Loucy (cell line): Measurements from ENCODE around the gene MMP11.

Source experiments
- EZH2phosphoT487 ChIP-seq: fragments of 200-600 bp; IDR thresholded peaks from 2 replicates; pipeline ENCODE4 v1.6.1; 2018; ENCODE audit warnings: antibody characterized with exemption, mild to moderate bottlenecking, moderate library complexity, borderline replicate concordance
- TF ChIP-seq, protein P1 (sequence below): fragments of 200-600 bp; sonication (generic); conservative IDR thresholded peaks from 2 replicates; pipeline ENCODE4 v1.5.1; 2014; ENCODE audit warnings: mild to moderate bottlenecking, antibody characterized with exemption, low read length

DNA sequence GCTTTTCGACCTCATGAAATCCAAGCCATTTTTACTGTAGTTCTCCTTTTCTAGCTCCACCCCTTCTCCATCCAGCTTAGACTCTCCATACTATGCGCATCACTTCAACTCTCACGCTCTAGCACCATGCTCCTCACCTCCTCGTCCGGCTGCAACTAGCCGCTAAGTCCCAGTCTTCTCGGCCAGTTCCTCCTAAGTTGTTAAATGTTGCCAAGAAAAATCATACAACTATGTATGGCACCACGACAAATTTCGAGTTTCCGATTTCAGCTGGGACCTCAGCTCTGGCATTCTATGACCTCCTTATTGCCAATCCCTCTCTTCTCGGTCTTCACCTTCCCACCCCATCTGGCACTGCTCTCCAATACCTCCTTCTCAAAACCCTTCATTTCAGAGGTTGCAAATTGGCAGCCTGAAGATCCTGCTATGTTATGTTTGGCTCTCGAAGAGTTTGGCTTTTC, 22.8 kb upstream of the MMP11 start:
- TF ChIP-seq, protein P1, sequence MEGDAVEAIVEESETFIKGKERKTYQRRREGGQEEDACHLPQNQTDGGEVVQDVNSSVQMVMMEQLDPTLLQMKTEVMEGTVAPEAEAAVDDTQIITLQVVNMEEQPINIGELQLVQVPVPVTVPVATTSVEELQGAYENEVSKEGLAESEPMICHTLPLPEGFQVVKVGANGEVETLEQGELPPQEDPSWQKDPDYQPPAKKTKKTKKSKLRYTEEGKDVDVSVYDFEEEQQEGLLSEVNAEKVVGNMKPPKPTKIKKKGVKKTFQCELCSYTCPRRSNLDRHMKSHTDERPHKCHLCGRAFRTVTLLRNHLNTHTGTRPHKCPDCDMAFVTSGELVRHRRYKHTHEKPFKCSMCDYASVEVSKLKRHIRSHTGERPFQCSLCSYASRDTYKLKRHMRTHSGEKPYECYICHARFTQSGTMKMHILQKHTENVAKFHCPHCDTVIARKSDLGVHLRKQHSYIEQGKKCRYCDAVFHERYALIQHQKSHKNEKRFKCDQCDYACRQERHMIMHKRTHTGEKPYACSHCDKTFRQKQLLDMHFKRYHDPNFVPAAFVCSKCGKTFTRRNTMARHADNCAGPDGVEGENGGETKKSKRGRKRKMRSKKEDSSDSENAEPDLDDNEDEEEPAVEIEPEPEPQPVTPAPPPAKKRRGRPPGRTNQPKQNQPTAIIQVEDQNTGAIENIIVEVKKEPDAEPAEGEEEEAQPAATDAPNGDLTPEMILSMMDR = no peak
- TF ChIP-seq EZH2phosphoT487 = no peak
